GM21619 (cell line): Measurements from ENCODE around the gene LIN7A.

Experiments
- ATAC-seq: cut with Tn5 transposase; IDR thresholded peaks from one replicate; pipeline ENCODE4 v1.9.1; 2021; ENCODE audit not compliant: unreplicated experiment

LIN7A gene

GRCh38 chr12:80763874-80764273 lies 173.9 kb downstream of the LIN7A start:
- no peak for ATAC-seq

- no peak for ATAC-seq
Observed at GRCh38 chr12:80761838-80762237, 175.9 kb downstream of the LIN7A start.

GRCh38 chr12:80756875-80757274 lies 180.9 kb downstream of the LIN7A start:
- peak; percentile 63 for ATAC-seq

GRCh38 chr12:80754274-80754673 lies 183.5 kb downstream of the LIN7A start:
- no peak for ATAC-seq

GRCh38 chr12:80752464-80752863 lies 185.3 kb downstream of the LIN7A start:
- no peak for ATAC-seq

GRCh38 chr12:80749456-80749855 lies 188.3 kb downstream of the LIN7A start:
- ATAC-seq: no peak

- ATAC-seq: no peak
Observed at GRCh38 chr12:80747800-80748199, 189.9 kb downstream of the LIN7A start.

- no peak for ATAC-seq
Observed at GRCh38 chr12:80745851-80746505, 191.8 kb downstream of the LIN7A start.
